CD4-positive, alpha-beta T cell treated with Interleukin-15 for 4 hours (primary cell): Measurements from ENCODE around the gene LRMDA.

ENCODE experiments used
- DNase-seq: peaks from one replicate; pipeline ENCODE4 v3.0.0-alpha.2; 2020; ENCODE audit warnings: low spot score

Gene LRMDA

DNA sequence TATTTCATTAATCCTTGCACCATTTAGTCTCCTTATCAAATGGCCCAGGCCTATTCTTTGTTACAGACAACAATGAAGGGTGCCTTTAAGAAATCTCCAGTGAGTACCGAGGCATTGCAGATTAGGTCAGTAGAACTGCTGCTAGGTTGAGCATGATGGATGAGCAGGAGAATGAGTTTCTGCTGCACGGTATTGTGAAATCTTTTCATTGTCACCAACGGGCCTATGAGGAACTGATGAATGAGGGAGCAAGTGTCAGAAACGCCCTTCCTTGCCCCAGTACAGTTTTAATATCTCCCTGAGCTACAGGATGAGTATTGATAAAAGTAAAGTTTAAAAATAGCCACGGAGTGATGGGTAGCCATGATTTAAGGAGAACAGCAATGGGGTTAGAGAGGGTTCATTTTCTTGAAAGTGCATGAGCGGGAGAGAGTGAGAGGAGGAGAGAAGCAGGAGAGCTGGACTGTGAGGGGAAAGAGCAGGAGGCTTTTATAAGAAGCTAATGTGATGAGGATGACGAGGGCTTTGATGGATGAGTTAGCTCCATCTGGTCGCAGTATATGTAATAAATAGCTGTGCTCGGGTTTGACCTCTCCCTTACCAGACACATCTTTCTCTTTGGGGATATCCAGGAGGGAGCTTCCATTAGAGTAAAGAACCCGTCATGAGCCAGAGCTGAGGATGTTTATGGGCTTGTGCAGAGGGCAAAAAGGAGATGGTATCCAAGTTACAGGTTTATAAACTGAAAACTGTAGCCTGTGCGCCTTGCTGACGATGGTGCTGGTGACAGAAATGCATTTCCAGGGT is 526.1 kb downstream of the LRMDA start:
- DNase-seq = no peak

DNA sequence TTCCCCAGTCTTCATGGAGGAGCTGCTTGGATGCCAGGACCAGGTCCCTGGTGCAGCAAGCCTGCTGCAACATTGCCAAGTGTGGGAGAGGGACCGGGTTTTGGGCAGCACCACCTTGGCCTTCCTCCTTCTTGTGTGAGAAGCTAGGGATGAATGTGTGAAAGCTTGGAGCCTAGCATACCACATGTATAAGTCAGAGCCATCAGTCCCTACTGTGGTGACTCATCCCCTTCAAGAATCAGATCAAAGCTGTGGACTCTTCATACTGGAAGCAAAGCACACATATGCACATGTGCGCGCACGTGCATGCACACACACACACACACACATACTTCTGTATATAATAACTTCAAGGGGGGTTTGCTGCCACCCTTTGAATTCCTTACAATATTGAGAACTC is 527.8 kb downstream of the LRMDA start:
- no peak for DNase-seq

DNA sequence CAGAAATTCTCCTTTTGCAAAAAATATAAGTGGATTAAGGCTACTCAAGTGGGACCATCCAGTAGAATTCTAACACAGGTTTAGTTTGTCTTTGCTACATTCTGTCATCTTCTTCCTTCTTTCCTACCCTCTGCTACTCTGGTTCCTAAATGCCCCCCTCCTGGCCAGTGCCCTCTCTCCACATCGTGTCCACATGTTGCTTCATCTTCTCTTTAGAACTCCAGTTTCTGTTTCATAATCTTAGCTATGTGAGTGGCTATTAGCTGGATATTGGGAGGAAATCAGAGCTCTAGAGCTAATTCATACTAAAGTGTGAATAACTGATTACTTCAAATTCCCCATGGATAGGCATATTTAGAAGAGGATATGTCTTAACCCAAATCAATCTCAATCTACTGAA is 528.5 kb downstream of the LRMDA start:
- no peak for DNase-seq

DNA sequence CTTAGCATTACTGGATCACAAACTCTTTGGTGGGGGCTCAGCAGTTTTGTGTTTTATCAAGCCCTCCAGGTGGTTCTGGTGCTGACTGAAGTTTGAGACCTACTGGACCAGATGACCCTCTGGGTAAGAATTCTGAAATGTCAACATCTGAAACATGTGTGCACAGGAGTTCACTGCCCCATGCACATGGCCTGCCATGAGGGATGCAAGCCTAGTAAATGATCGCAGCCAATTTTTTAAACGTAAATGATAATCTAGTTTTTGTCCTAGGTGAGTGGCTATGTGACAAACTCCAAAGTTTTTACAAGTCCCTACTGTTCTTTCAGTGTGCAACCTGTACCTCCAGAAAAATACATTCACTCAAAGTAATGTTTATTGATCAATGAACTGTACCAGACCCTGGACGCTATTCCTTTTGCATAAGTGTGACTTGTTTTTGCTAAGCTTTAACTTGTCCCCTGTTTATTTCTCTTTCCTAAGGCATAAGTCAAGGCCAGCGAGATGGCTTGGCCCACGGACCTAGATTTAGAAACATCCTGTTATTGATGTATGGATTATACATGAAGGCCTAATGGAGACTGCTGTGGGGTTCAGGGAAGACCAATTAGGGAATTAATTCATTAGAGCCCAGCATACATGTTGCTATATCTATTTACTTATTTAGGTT is 531.1 kb downstream of the LRMDA start:
- DNase-seq = no peak

DNA sequence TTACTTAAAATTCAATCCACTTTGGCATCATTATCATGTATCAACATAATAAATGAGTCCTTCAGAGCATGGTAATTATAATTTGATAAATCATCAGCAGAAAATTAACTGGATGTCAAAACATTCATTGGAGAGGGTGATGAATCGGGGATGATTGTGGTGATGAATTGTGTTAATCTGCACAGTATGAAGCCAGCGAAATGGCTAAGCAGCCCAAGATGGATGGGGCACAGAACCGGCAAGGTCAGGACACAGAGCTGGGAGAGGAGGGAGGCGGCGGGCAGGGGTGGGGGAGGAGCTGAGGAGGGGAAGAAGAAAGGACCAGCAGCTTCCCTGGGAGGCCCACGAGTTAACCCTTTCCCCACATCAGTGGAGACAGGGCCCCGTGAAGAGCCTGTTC is 536.1 kb downstream of the LRMDA start:
- DNase-seq = no peak

DNA sequence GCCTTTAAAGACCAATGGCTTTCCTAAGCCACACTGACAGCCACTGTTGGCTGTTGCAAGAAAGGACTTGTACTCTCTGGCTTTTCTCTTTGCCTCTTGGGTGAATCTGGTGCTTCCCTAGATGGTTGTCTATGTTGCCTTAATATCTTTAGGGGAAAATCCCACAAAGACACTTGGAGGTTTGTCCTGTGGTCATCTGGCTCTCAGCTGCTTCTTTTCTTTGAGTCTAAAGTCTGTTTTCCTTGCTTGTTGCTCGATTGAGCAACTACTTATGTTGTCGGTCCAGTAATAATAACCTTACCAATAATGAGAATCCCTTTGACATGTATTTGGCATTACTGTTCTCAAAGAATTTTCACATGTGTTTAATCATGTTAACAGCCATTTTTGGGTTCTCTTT is 537.6 kb downstream of the LRMDA start:
- no peak for DNase-seq

DNA sequence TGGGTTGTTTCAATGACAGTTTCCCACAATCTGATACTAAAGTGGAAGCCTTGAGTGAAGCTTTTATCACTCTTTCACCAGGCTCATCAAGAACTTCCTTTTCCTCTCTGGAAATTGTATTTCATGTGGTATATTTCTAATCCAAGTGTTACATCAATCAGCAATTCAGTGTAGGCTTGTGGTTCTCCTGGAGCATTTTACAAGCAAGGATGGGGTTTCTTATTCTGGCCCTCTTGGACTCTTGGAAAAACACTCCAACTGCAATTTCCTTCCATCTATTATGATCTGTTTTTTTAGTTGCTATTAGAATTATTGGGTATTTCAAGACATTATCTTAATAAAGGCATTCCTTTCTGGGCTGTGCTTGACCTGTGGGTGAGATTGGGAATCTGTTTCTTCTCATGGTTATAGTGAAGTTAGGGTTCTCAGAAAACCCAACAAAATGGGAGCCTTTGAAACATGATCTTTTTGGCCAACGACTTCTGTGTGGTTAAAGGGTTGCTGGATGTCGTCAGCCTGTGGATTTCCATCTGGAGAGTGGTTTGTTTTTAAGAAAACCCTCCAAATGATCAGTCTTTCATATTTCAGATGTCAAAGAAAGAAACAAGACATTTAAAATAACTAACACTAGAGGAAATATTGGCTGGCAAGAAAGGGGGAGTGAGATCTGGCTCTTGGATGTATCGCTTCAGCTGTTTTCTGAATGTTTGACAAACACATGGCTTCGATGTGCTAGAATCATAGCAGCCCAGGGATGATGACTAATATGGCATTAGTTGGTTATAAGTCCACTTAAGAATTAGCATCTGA is 540.2 kb downstream of the LRMDA start:
- DNase-seq = no peak

DNA sequence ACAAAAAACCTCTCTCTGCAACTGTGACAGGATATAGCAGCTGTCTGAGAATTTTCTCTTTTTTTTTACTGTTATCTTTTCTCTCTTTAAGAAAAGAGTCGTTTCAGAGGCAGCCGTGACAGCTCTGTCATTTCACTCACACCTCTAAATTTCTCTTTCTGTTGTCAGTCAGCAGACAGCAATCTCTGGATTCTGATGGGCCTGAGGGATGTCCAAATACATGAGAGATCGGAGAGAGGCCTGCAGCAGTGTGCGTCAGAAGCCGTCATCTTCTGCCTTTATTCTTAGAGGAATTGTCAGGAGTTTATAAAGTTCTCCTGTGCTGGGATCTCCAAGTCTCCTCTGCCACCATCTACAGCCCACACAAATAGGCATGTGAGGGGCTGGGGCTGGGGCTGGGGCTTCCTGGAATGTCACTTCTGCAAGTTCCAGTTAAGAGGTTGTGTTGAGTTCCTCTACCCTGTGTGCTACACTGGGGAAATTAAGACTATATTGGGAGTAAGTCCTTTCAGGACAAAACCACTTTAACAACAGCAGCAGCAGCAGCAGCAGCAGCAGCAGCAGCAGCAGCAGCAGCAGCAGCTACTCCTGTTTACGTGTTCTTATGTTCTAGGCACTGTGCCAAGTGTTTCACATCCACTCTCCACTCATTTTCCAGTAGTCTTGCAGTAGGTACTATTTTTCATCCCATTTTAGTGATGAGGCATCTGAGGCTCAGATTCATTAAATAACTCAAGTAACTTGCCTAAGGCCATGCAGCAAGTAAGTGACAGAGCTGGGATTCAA is 541.3 kb downstream of the LRMDA start:
- no peak for DNase-seq

DNA sequence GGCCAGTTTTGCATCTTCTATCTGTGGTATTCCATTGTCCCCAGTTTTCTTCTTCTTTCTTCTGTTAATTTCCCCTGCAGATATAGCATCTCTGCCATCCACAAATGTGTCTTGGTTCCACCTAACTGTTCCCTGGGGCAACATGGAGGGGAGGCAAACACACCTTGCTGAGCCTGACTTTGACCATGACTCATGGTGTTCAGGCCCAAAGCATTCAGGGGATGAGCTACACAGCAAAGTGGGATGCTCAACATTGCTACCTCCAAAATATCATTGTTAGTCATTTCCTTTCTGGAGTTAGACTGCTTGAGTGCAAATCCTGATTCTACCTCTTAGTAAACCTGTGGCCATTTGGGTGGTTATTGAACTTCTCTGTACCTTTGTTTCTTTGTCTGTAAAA is 542.7 kb downstream of the LRMDA start:
- no peak for DNase-seq

DNA sequence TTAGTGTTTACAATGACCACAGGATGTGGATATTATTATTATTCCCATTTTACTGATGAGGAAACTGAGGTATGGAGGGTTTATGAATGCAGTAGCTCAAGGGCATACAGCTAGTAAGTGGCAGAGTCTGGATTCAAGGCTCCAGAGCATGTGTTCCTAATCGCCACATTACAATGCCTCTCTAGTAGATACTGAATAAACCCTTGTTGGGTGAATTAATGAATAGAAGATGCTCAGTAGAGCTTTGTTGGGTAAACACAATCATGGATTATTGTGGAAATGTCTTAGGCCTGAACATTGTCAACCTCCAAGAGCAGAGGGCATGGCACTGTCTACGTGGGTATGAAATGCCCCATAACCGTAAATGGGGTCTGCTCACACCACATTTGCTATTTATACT is 545.3 kb downstream of the LRMDA start:
- no peak for DNase-seq

DNA sequence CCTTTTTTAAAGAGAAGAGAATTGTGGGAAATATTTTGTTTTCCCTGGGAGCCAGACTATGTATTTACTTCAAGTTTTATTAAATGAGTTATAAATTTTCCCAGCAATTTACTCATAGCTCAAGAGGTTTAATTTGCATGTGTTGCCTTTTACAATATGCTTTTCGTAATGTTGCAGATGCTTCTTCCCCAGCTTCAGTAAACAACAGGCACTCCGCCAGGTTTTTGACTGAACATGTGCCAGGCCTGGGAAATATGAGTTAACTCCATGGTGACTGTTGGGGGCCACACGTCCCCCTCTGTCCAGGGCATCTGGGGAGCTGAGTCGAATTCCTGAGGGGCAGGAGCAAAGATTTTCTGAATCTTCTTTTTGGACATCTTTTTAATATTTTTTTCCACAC is 545.7 kb downstream of the LRMDA start:
- DNase-seq = no peak

DNA sequence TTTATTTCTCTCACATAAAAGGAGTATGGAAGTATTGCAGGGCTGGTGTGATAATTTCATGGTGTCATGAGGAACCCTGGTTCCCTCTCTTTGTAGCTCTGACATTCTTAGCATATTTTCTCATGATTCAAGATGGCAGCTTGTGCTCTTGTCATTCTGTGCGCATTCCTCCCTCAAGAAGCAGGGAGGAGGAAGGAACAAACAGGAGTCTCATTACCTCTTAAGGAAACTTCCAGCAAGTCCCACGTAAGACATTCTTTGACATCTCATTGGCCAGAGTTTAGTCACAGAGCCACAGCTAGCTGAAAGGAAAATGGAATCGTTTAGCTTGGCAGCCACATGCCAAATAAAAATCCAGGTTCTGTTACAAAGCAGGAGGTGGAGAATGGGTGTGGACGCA is 546.8 kb downstream of the LRMDA start:
- no peak for DNase-seq

DNA sequence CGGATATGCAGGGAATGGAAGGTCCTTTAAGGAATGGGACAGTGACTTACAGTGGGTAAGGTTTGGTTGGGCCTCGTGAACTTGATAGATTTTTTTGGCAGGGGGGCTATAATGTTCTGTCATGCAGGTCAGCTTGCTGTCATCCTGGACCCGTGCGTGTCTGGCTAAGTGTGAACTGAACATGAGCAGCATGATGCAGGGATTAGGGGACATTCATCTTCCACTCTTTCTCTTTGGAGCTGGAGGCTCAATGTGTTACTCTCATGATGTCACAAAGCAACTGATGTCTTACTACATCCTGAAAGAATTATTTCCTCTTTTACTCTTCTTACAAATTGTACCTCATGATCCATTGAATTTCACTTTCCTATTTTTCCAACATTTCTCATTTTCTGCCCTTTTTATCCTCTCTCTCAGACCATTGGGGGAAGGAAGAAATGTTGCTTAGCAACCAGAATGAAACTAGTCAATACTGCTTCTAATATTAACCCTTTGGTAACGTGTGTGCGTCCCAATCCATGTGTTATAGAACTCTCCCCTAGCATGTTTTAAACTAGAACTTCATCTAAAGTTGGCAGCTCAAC is 549.1 kb downstream of the LRMDA start:
- DNase-seq = no peak

DNA sequence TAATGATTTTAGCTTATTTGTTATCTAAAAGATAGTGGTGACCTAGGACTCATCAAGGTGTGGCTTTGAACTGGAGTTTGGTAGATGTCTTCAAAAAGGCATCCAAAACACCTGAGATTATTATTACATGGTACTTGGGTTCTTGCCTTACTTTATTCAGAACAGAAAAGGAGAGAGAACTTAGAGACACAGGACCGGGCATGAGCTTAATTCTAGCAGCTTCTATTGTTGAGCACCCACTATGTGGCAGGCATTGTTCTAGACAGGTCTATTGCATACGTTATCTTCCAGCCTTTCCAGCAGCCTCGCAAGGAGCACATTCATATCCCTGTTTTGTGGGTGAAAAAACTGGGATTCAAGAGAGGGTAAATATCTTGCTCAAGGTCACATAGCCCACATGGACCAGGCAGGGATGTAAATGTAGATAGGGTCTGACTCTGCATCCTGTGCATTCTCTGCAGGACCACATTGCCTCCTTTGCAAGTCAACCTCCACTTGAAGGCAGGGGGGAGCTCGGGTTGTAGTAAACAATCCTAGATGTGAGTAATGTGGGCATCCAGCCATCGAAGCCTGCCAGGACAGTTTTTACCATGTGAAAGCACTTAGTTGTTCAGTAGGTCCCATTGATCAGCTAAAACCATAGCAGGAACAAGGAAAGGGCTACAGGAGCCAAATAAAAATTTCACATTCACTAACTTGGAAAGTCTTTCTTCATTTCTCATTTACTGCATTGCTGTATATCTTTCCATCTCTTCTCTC is 551.4 kb downstream of the LRMDA start:
- no peak for DNase-seq

DNA sequence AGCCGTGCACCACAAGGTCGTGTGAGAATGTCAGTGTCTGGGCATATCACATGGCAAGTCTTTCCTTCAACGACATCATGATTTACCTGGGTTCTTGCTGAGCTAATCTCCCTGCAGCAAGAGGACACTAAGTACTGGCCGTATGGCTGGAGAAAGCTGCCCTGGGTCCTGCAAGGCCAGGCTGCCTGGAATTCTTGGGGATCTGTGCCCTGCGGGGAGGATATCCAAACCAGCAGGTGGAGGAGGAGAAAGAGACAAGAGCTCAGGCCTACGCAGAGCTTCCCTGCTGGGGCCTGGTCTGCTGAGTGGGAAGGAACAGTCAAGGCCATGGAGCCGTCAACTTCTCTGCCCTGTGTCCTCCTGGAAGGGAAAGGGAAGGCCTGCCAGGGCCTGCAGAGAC is 552.6 kb downstream of the LRMDA start:
- no peak for DNase-seq

DNA sequence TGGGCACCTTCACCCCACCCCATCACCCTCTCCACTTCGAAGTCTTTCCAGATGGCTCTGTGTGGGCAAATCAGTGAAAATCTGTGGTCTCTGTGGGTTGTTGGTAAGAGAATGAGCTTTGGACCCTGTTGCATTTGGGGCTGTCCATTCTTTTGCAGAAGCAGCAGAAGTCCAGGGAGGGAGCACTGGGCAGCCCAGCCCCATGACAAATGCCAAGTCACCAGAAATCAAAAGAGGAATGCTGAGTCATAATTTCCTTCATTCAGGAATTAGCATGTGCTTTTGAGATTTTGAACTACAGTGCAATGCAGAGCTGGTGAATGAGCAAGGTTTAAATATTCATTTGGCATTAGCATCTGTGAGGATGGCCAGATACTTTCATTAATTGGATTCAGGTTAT is 556.2 kb downstream of the LRMDA start:
- no peak for DNase-seq

DNA sequence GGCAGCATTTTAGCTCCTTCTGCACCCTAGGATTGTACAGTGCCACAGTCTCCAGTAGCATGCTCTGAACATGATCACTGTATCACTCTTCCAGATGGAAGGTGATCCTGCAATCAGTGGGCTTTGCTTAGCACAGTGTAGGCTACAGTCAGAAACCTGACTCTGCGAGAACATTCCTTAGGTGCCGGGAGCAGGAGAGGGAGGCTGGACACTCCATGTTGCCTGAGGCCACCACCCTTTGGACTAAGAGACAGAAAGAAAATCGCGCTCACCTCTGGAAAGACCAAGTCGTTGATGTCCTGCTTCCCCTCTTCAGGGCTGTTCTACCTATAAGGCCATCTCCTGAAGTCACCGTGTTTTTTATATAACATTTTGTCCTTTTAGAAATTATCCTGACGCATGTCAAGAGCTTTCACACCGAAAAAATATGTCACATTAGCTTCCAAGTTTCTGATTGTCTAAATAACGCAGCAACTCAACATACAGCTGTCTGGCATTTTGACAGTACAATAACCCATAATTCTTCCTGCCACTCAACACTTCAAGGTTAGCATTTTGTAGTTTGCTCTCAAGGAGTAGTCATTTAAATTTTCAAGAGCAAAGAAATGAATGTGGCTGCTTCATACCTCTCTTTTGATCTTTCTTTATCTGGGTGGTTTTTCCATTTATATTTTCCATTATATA is 563.1 kb downstream of the LRMDA start:
- DNase-seq = no peak

DNA sequence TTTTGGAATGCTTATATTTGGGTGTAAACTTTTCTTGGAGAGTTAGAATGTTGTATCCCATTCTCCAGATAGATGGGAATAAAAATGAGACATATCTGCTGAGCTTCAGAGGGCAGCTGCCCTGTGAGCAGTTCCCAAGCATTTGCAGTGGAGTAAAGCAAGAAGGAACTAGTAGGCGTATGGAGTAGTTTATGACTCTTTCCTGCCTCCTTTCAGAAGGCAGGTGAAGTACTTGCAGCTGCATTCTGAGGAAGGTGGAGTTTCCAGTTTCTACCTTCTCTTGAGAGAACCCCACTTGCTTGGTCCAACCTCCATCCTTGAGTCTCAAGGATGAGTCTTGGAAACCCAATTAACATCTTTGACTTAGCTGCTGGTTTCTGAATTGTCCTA is 563.6 kb downstream of the LRMDA start:
- DNase-seq = no peak

DNA sequence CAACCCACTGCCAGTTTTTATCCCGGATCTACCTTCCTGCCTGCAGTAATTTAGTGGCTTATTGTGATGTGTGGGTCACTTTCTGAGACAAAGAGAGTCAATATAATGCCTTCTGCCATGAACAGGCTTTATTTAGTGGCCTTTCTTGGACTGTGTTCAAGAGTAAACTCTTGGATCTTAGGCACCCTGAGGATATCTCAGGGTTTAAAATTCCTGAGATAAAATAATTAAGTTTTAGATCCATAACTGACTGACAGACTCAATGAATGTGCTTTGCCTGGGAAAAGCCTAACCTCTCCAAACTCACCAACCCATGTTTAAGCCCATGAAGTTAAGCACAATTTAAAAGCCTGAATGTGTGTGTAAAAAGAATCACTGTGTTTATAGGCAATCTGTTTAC is 564.3 kb downstream of the LRMDA start:
- no peak for DNase-seq

DNA sequence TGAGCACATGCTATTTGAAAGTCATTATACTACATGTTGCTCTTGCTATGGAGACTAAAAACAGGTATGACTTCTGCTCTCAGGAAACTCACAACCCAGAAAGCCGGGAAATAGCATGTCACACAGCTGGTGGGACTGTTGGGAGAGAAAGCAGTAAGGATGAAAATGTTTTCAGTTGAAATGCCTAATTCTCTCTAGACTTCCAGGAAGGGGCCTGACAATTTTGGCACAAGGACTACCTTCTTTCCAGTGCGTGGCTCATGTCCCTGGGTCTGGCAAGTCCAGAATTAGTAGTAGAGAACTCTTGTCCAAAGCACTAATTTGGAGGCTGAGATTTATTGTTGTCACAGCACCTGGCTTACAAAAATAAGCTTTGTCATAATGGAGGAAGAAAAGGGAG is 567.6 kb downstream of the LRMDA start:
- no peak for DNase-seq
